KMS-11 (cell line): ENCODE measurements around the gene SYT7.

ENCODE experiments used
- H2AFZ ChIP-seq: fragments of 200-600 bp; sonication (generic); 2 replicates; pipeline ENCODE4 v1.6.1; 2016; ENCODE audit warnings: antibody characterized with exemption, mixed run types, low read depth
- H3K27ac ChIP-seq: fragments of 200-600 bp; sonication (generic); 2 replicates; pipeline ENCODE4 v1.6.1; 2016; ENCODE audit warnings: mild to moderate bottlenecking, mixed run types
- H3K27me3 ChIP-seq: fragments of 200-600 bp; sonication (generic); 2 replicates; pipeline ENCODE4 v1.6.1; 2017; ENCODE audit warnings: mild to moderate bottlenecking, low read depth, mixed run types, moderate library complexity; ENCODE audit not compliant: insufficient read depth
- H3K36me3 ChIP-seq: fragments of 200-600 bp; sonication (generic); 2 replicates; pipeline ENCODE4 v1.6.1; 2017; ENCODE audit warnings: mild to moderate bottlenecking, mixed run types; ENCODE audit not compliant: insufficient read depth
- H3K4me1 ChIP-seq: fragments of 200-600 bp; sonication (generic); 2 replicates; pipeline ENCODE4 v1.6.1; 2016; ENCODE audit warnings: mild to moderate bottlenecking, low read depth, mixed run types; ENCODE audit not compliant: poor library complexity, severe bottlenecking
- H3K4me2 ChIP-seq: fragments of 200-600 bp; sonication (generic); 2 replicates; pipeline ENCODE4 v1.7.0; 2016; ENCODE audit warnings: mild to moderate bottlenecking, mixed run types
- H3K4me3 ChIP-seq: fragments of 200-600 bp; sonication (generic); IDR thresholded peaks from 2 replicates; pipeline ENCODE4 v1.6.1; 2017; ENCODE audit warnings: low read depth, low read length, mixed read lengths; ENCODE audit not compliant: insufficient read depth
- H3K79me2 ChIP-seq: fragments of 200-600 bp; sonication (generic); 2 replicates; pipeline ENCODE4 v1.6.1; 2016; ENCODE audit warnings: low read depth, mixed run types; ENCODE audit not compliant: insufficient read depth
- H3K9ac ChIP-seq: fragments of 200-600 bp; sonication (generic); 2 replicates; pipeline ENCODE4 v1.6.1; 2016; ENCODE audit warnings: mild to moderate bottlenecking, mixed run types
- H4K20me1 ChIP-seq: fragments of 200-600 bp; sonication (generic); 2 replicates; pipeline ENCODE4 v1.6.1; 2016; ENCODE audit warnings: mild to moderate bottlenecking, mixed run types; ENCODE audit not compliant: insufficient read depth
- CTCF ChIP-seq: fragments of 200-600 bp; sonication (generic); conservative IDR thresholded peaks from 2 replicates; pipeline ENCODE4 v1.6.1; 2017; ENCODE audit warnings: low read depth, mild to moderate bottlenecking, antibody characterized with exemption, low read length, moderate library complexity, mixed read lengths

SYT7 gene

GRCh38 chr11:61497473-61497872, 83.4 kb downstream of the SYT7 start:
- Histone ChIP-seq H3K4me3 (no peak overlapping the region), H3K9ac (no peak overlapping the region), H3K36me3 (no peaks in the 10 kb centered on the region), H4K20me1 (no peaks in the 10 kb centered on the region), H3K4me2 (no peak overlapping the region), H3K27me3 (0 out of 2 replicates have a peak, but pooled peaks cover 3% of the 10 kb centered on the region), H3K79me2 (no peaks in the 10 kb centered on the region), H2AFZ (no peak overlapping the region), H3K4me1 (no peaks in the 10 kb centered on the region), H3K27ac (no peak overlapping the region)
- TF ChIP-seq CTCF = no peak

DNA sequence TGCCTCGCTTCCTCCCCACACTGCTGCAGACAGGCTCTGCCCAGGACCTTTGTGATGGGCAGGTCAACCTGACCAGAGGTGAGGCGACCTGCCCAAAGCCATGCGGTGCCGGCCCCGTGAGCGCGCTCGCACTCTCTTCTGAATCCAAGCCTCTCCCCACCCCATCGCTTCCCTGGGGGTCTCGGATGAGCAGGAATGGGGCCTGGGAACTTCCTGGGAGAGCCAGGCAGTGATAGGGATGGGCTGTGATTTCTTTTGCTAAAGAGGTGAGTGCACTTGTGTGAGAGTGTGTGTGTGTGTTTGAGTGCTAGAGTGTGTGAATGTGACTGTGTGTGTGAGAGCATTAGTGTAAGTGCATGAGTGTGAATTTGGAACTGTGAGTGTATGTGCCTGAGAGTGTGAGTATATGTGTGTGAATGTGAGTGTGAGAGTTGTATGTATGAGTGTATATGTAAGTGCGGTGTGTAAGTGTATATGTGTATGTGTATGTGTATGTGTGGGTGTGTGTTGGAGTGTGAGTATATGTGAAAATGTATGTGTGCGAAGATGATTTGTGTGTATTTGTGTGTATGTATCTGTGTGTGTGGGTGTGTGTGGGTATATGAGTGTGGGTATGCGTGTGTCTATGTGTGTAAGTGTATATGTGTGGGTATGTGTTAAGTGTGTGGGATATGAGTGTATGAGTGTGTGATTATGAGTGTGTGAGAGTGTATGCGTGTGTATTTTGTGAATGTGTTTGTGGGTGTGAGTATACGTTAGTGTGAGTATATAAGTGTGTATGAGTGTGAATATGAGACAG, 84.1 kb downstream of the SYT7 start:
- Histone ChIP-seq H3K36me3 (no peaks in the 10 kb centered on the region), H3K4me1 (no peaks in the 10 kb centered on the region), H3K27me3 (no peaks in the 10 kb centered on the region), H3K27ac (no peak overlapping the region), H3K79me2 (no peaks in the 10 kb centered on the region), H3K4me3 (no peak overlapping the region), H3K4me2 (no peak overlapping the region), H4K20me1 (no peaks in the 10 kb centered on the region), H2AFZ (no peak overlapping the region), H3K9ac (no peak overlapping the region)
- no peak for TF ChIP-seq CTCF

DNA sequence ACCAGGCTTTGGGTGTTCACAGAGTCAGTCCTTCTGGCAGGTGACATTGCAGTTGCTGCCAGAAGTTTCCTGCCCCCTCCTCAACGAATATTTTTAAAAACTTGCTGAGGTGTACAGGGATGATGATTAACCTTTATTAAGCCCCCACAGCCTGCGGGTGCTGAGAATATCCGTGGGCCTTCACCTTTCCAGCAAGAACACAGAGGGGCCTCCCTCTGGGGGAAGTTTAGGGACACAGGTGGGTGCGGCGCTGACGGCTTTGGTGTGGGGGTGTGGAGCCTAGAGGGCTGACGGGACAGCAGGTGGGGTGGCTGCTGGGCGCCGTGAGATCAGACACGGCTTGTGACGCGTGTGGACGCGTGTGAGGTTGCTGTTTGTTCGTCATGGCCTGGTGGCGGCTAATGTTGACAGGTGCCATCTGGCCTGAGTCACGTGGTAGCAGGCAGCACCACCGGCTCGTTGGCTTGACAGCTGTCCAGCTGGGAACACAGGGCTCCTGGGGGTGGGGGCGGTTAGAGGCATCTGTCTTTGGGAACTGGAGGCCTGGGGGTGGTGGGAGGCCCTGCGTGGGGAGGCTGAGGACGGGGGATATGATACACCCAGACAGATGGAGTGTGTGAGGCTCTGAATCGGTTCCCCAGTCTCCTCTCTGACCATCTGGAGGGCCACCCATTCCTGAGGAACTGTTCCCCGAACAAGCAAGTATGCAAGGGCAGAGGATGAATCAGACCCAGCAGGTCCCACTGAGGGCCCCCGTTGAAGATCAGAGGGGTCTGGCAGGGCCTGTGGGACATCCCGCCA, 84.9 kb downstream of the SYT7 start:
- no peaks in the 10 kb centered on the region for H3K27me3 ChIP-seq
- H3K4me3 ChIP-seq = no peak overlapping the region
- H2AFZ ChIP-seq = no peak overlapping the region
- no peaks in the 10 kb centered on the region for H4K20me1 ChIP-seq
- H3K4me2 ChIP-seq = no peak overlapping the region
- no peaks in the 10 kb centered on the region for H3K36me3 ChIP-seq
- no peak overlapping the region for H3K27ac ChIP-seq
- no peak for TF ChIP-seq CTCF
- no peak overlapping the region for H3K9ac ChIP-seq
- no peaks in the 10 kb centered on the region for H3K79me2 ChIP-seq
- no peaks in the 10 kb centered on the region for H3K4me1 ChIP-seq

DNA sequence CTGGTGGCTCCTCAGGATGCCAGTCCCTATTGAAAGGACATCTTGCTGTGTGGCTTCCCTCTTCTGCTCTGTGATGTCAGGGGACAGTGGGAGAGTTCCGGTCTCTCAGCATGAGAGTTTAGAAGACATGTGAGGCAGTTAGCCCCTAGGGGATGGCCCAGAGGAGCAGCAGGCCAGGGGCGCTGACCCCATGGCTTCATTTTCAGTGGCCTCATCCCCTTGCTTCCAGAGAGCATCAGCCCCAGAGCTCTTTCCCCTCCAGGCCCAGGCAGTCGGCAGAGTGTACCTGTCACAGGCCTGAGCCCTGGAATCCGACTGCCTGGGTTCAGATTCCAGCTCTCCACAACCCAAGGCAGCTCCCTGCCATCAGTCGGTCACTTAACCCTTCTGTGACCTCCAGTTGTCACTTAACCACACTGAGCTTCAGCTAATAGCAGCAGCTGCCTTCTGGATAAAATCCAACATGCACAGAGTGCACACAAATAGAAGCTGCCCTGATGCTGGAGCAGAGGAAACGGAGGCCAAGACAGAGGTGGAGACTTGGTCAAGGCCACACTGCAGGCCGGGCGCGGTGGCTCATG, 86.4 kb downstream of the SYT7 start:
- H3K27me3 ChIP-seq = peaks cover 9% of the 10 kb centered on the region; the same call in 1 of the 2 replicates

More for the DNA sequence above, 86.4 kb downstream of the SYT7 start:
- no peak overlapping the region for H3K4me2 ChIP-seq
- no peaks in the 10 kb centered on the region for H3K36me3 ChIP-seq
- no peak overlapping the region for H3K9ac ChIP-seq
- TF ChIP-seq CTCF = no peak
- no peak overlapping the region for H3K27ac ChIP-seq
- no peaks in the 10 kb centered on the region for H3K79me2 ChIP-seq
- H4K20me1 ChIP-seq = no peaks in the 10 kb centered on the region
- no peaks in the 10 kb centered on the region for H3K4me1 ChIP-seq
- H2AFZ ChIP-seq = no peak overlapping the region
- no peak overlapping the region for H3K4me3 ChIP-seq
